Coronary artery (tissue), 2 donors: ENCODE results near the gene NEDD4.
"Not testable (repeated sequence)": the region's sequence is repeated elsewhere in the genome, so short reads cannot be mapped to it uniquely, and the experiment has no call there.

Experiments used
- DNase-seq: peaks from one replicate; pipeline ENCODE4 v3.0.0-alpha.2; 2017; ENCODE audit warnings: low spot score
- H3K27ac ChIP-seq, 2 donors: fragments of 200-600 bp; sonication (generic); one replicate each; pipeline ENCODE4 v1.5.1; 2016 to 2019
- H3K4me3 ChIP-seq: fragments of 200-600 bp; sonication (generic); 2 replicates; pipeline ENCODE4 v1.5.1; 2016; ENCODE audit warnings: mild to moderate bottlenecking, moderate library complexity
- CTCF ChIP-seq: fragments of 200-600 bp; sonication (generic); IDR thresholded peaks from one replicate; pipeline ENCODE4 v1.5.1; 2019; ENCODE audit warnings: antibody characterized with exemption

Gene NEDD4

GRCh38 chr15:55873024-55873720, 120.2 kb downstream of the NEDD4 start:
- Histone ChIP-seq H3K27ac (no peak overlapping the region), H3K4me3 (no peak overlapping the region)
- TF ChIP-seq CTCF: no peak
- DNase-seq: no peak

- H3K27ac ChIP-seq: no peak overlapping the region
- H3K4me3 ChIP-seq: no peak overlapping the region
- DNase-seq: no peak
- no peak for TF ChIP-seq CTCF
Observed at GRCh38 chr15:55872471-55872870, 120.9 kb downstream of the NEDD4 start.

DNA sequence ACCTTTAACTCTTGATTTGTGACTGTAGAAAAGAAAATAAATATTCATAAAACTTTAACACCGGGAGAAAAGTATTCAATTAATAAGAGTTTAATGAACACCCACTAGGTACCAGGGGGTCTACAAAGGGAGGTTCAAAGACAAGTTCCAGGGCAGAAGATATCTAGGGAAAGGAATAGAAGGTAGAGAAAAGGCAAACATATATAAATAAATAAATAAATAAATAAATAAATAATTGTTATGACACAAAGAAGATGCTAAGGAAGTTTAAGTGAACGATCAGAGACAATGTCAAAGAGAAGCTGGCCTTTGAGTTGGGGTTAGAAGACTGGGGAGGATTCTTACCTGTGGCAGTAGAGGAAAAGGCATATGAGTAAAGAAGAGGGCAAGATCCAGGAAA, 123.8 kb downstream of the NEDD4 start:
- no peak for TF ChIP-seq CTCF
- H3K4me3 ChIP-seq: no peak overlapping the region
- DNase-seq: no peak
- no peak overlapping the region for H3K27ac ChIP-seq

- H3K27ac ChIP-seq: no peak overlapping the region
- no peak for DNase-seq
- no peak overlapping the region for H3K4me3 ChIP-seq
- TF ChIP-seq CTCF: no peak
Observed at GRCh38 chr15:55868707-55869106, 124.7 kb downstream of the NEDD4 start.

DNA sequence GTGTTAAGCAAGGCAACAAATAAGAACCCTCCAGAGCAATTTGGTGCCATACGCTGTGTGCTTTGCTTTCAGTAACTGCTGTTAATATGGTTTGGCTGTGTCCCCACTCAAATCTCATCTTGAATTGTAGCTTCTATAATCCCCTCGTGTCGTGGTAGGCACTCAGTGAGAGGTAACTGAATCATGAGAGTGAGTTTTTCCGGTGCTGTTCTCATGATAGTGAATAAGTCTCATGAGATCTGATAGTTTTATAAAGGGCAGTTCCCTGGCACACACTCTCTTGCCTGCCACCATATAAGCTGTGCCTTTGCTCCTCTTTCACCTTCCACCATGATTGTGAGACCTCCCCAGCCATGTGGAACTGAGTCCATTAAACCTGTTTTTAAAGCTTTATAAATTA, 125.1 kb downstream of the NEDD4 start:
- not testable (repeated sequence) for H3K4me3 ChIP-seq, H3K27ac ChIP-seq, DNase-seq

DNA sequence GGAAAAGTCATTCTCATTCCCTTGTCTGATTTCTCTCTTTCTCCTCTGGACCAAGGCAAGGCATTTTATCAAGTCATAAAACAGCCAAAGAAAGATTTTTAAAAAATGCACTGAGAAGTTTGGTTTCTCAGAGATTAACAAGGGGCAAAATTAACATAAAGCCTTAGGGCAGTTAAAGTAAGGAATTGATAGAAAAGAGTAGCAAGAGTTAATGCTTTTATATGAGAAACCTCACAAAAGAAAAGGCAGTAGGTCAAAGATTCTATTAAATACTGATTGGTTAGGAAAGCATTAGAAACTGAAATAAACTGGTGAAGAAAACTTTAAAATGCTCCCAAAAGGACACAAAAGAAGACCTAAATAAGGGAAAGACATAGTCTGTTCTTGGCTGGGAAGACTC, 129.5 kb downstream of the NEDD4 start:
- no peak for TF ChIP-seq CTCF
- H3K27ac ChIP-seq: no peak overlapping the region

GRCh38 chr15:55861115-55861514, 132.3 kb downstream of the NEDD4 start:
- DNase-seq: no peak
- TF ChIP-seq CTCF: no peak
- H3K27ac ChIP-seq: no peak overlapping the region
- H3K4me3 ChIP-seq: no peak overlapping the region

More for the DNA sequence above, 129.5 kb downstream of the NEDD4 start:
- DNase-seq: no peak
- no peak overlapping the region for H3K4me3 ChIP-seq

GRCh38 chr15:55860468-55860867, 132.9 kb downstream of the NEDD4 start:
- DNase-seq: no peak
- no peak for TF ChIP-seq CTCF
- Histone ChIP-seq H3K27ac (no peak overlapping the region), H3K4me3 (no peak overlapping the region)
